HG03064 (cell line): ENCODE data around the gene RER1.

Source experiments
- ATAC-seq: cut with Tn5 transposase; IDR thresholded peaks from one replicate; pipeline ENCODE4 v1.9.1; 2021; ENCODE audit warnings: low read depth; ENCODE audit not compliant: unreplicated experiment

RER1 gene

GRCh38 chr1:2375246-2375922 is 16.3 kb upstream of the RER1 start:
- no peak for ATAC-seq

- ATAC-seq: no peak
These were observed 15.7 kb upstream of the RER1 start for GRCh38 chr1:2375923-2376260.

GRCh38 chr1:2376261-2376741 is 15.3 kb upstream of the RER1 start:
- ATAC-seq: no peak

GRCh38 chr1:2376931-2377672 is 14.5 kb upstream of the RER1 start:
- ATAC-seq: no peak

GRCh38 chr1:2377751-2378440 is 13.7 kb upstream of the RER1 start:
- no peak for ATAC-seq

- no peak for ATAC-seq
These were observed 13.2 kb upstream of the RER1 start for GRCh38 chr1:2378441-2378851.

GRCh38 chr1:2378956-2379732 is 12.5 kb upstream of the RER1 start:
- ATAC-seq: no peak

GRCh38 chr1:2379733-2380404 is 11.8 kb upstream of the RER1 start:
- ATAC-seq: no peak

GRCh38 chr1:2380816-2381591 is 10.6 kb upstream of the RER1 start:
- no peak for ATAC-seq

GRCh38 chr1:2381741-2382620 is 9.7 kb upstream of the RER1 start:
- ATAC-seq: no peak

- ATAC-seq: no peak
These were observed 8.8 kb upstream of the RER1 start for GRCh38 chr1:2382621-2383361.

- no peak for ATAC-seq
These were observed 8.1 kb upstream of the RER1 start for GRCh38 chr1:2383576-2383975.

- ATAC-seq: no peak
These were observed 7.3 kb upstream of the RER1 start for GRCh38 chr1:2384130-2384860.

- ATAC-seq: no peak
These were observed 6.6 kb upstream of the RER1 start for GRCh38 chr1:2384941-2385481.

GRCh38 chr1:2385606-2386280 is 5.9 kb upstream of the RER1 start:
- ATAC-seq: no peak
